ENCODE results near the gene NUP133. TPM values are rescaled to one million over a fixed set of nuclear protein-coding genes. Genes with fewer than 3 reads are reported as not detected.

The NUP133 gene
- total and polyA plus RNA-seq, 7 experiments from 2014 or later = 19.4 to 45.8 (median 35.8) TPM

DNA sequence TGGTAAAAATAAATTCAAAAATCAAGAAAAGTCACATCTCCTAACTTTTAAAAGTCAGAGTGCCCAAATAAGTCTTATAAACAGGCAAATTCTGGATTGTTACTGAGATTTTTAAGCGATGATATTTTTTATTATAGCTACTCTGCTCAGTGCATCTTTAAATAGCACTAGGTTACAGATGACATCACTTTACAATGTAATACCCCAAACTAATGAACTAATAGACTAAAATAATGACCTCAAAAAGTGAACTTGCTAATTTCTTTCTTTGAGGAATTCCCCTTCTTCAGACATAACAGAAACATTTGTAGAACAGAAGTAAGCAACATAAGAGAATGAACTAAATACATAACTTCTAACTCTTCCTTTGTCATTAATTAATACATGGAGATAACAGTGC is 41.3 kb downstream of the NUP133 start:
- intact Hi-C loops (cut with micrococcal nuclease) = no loop called here
- ATAC-seq = no peak
- Histone ChIP-seq H3K27me3 (ENCODE audit: control insufficient read depth in 2 of 2, insufficient read depth in 2 of 2, low read length in 2 of 2) (no peaks in the 10 kb centered on the region), H3K36me3 (ENCODE audit: control insufficient read depth in 2 of 3, insufficient read depth in 3 of 3, low read length in 3 of 3) (peaks cover 19 to 89% (median 28%) of the 10 kb centered on the region in 3 experiments), H3K4me1 (ENCODE audit: control insufficient read depth in 2 of 2, insufficient read depth in 2 of 2, low read length in 2 of 2) (no peaks in the 10 kb centered on the region), H3K4me3 (ENCODE audit: low read length) (no peak overlapping the region), H3K27ac (ENCODE audit: low read depth, low read length) (no peak overlapping the region), H3K9me3 (ENCODE audit: control insufficient read depth in 2 of 3, low read length in 3 of 3) (no peaks in the 10 kb centered on the region)
- Mint-ChIP-seq H3K4me3 (no peak overlapping the region), H3K36me3 (peaks cover 18 to 75% (median 59%) of the 10 kb centered on the region in 5 donors), H3K27me3 (no peaks in the 10 kb centered on the region), H3K27ac (peak overlapping the region in 1 of 9 donors; percentile 45), H3K9me3 (no peaks in the 10 kb centered on the region), H3K4me1 (peaks cover 0 to 4% (median 0%) of the 10 kb centered on the region in 7 donors)
- ChIA-PET POLR2A (no interaction called here), CTCF (interaction anchor here (1.2 kb wide), 1 partner anchor 212 kb away, joined by 3 read pairs; no protein-coding TSS in a partner anchor)
- no peak for DNase-seq

DNA sequence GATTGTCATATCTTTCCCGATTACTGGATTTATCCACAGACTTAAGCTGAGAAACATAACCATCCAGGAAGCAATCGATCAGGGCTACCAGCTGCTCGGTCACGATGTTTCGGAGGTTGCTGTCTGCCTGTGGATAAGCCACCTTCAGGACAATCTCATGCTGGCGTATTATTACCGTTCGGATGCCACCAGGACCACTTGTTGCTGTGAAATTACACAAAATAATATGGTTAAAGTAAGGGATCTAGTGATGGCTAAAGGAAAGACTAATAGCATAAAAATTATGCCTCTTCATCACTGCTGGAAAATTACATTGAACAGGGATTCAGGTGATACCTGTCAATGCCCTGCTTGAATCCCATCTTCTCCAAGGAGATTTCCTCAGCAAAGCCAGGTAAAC is 43.5 kb downstream of the NUP133 start:
- H3K27ac Mint-ChIP-seq = no peak overlapping the region
- ATAC-seq (no peak), DNase-seq (no peak)
- no peak overlapping the region for H3K4me3 Mint-ChIP-seq
- CTCF ChIA-PET = no interaction called here
- no peaks in the 10 kb centered on the region for H3K27me3 Mint-ChIP-seq
- Histone ChIP-seq H3K4me3 (ENCODE audit: low read length) (no peak overlapping the region), H3K4me1 (ENCODE audit: control insufficient read depth in 2 of 2, insufficient read depth in 2 of 2, low read length in 2 of 2) (no peaks in the 10 kb centered on the region), H3K27ac (ENCODE audit: low read depth, low read length) (no peak overlapping the region), H3K27me3 (ENCODE audit: control insufficient read depth in 2 of 2, insufficient read depth in 2 of 2, low read length in 2 of 2) (no peaks in the 10 kb centered on the region), H3K9me3 (ENCODE audit: control insufficient read depth in 2 of 3, low read length in 3 of 3) (no peaks in the 10 kb centered on the region), H3K36me3 (ENCODE audit: control insufficient read depth in 2 of 3, insufficient read depth in 3 of 3, low read length in 3 of 3) (peaks cover 19 to 90% (median 26%) of the 10 kb centered on the region in 3 experiments)
- POLR2A ChIA-PET = no interaction called here
- intact Hi-C loops (cut with micrococcal nuclease) = no loop called here
- peaks cover 18 to 75% (median 53%) of the 10 kb centered on the region in 5 donors for H3K36me3 Mint-ChIP-seq
- H3K4me1 Mint-ChIP-seq = peaks cover 0 to 4% (median 0%) of the 10 kb centered on the region in 7 donors
- no peaks in the 10 kb centered on the region for H3K9me3 Mint-ChIP-seq

DNA sequence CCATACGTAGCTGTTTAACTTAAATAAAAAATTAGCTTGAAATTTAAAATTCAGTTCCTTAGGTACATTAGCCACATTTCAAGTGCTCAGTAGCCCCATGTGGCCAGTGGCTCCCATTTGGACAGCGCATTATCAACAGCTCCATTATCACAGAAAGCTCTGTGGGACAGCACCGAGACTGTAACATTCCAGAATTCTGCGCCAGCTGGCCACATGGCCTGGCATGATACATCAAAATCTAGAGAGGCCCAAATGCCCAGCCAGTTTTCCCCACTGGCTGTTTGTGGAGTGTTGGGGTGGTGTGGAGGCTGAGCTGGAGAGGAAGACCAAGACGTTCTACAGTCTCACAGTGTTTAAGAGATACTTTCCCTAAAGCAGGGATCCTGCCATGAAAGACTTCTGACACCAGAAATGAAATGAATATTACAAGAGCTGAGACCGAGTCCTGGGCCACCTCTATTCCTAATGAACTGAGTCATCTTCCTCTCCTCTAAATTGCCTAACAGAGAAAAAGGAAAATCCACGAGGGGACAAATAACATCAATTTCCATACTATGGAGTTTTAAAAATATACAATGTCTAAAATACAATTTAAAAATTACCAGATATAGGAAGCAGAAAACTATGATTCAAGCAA is 47.0 kb downstream of the NUP133 start:
- Mint-ChIP-seq H3K27me3 (no peaks in the 10 kb centered on the region), H3K4me1 (peaks cover 0 to 3% (median 0%) of the 10 kb centered on the region in 7 donors), H3K9me3 (no peaks in the 10 kb centered on the region), H3K36me3 (peaks cover 19 to 72% (median 55%) of the 10 kb centered on the region in 5 donors), H3K27ac (no peak overlapping the region), H3K4me3 (no peak overlapping the region)
- Histone ChIP-seq H3K4me3 (ENCODE audit: low read length) (no peak overlapping the region), H3K36me3 (ENCODE audit: control insufficient read depth in 2 of 3, insufficient read depth in 3 of 3, low read length in 3 of 3) (peaks cover 20 to 84% (median 42%) of the 10 kb centered on the region in 3 experiments), H3K27ac (ENCODE audit: low read depth, low read length) (no peak overlapping the region), H3K27me3 (ENCODE audit: control insufficient read depth in 2 of 2, insufficient read depth in 2 of 2, low read length in 2 of 2) (no peaks in the 10 kb centered on the region), H3K9me3 (ENCODE audit: control insufficient read depth in 2 of 3, low read length in 3 of 3) (no peaks in the 10 kb centered on the region), H3K4me1 (ENCODE audit: control insufficient read depth in 2 of 2, insufficient read depth in 2 of 2, low read length in 2 of 2) (no peaks in the 10 kb centered on the region)
- no peak for ATAC-seq
- ChIA-PET POLR2A (no interaction called here), CTCF (no interaction called here)
- no peak for DNase-seq
- intact Hi-C loops (cut with micrococcal nuclease) = no loop called here

DNA sequence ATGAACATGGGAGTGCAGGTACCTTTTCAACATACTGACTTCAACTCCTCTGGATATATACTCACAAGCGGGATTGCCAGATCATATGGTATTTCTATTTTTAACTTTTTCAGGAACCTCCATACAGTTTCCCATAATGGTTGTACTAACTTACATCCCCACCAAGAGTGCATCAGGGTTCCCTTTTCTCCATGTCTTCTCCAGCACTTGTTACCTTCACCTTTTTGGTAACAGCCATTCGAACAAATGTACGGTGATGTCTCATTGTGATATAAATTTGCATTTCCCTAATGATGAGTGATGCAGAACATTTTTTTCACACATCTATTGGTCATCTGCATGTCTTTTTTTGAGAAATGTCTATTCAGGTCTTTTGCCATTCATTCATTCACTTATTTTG is 48.3 kb downstream of the NUP133 start:
- CTCF ChIA-PET = interaction anchor here (0.6 kb wide), 1 partner anchor 622 kb away, joined by 3 read pairs; no protein-coding TSS in a partner anchor
- Mint-ChIP-seq H3K27me3 (no peaks in the 10 kb centered on the region), H3K4me3 (no peak overlapping the region), H3K4me1 (peaks cover 0 to 3% (median 0%) of the 10 kb centered on the region in 7 donors), H3K36me3 (peaks cover 14 to 70% (median 49%) of the 10 kb centered on the region in 5 donors), H3K9me3 (no peaks in the 10 kb centered on the region), H3K27ac (no peak overlapping the region)
- H3K27me3 ChIP-seq (ENCODE audit: control insufficient read depth in 2 of 2, insufficient read depth in 2 of 2, low read length in 2 of 2) = no peaks in the 10 kb centered on the region
- no peak for ATAC-seq
- no peaks in the 10 kb centered on the region for H3K9me3 ChIP-seq (ENCODE audit: control insufficient read depth in 2 of 3, low read length in 3 of 3)
- H3K4me1 ChIP-seq (ENCODE audit: control insufficient read depth in 2 of 2, insufficient read depth in 2 of 2, low read length in 2 of 2) = no peaks in the 10 kb centered on the region
- intact Hi-C loops (cut with micrococcal nuclease) = no loop called here
- POLR2A ChIA-PET = no interaction called here
- H3K36me3 ChIP-seq (ENCODE audit: control insufficient read depth in 2 of 3, insufficient read depth in 3 of 3, low read length in 3 of 3) = peaks cover 17 to 82% (median 34%) of the 10 kb centered on the region in 3 experiments
- H3K4me3 ChIP-seq (ENCODE audit: low read length) = no peak overlapping the region
- no peak overlapping the region for H3K27ac ChIP-seq (ENCODE audit: low read depth, low read length)
- DNase-seq = no peak

DNA sequence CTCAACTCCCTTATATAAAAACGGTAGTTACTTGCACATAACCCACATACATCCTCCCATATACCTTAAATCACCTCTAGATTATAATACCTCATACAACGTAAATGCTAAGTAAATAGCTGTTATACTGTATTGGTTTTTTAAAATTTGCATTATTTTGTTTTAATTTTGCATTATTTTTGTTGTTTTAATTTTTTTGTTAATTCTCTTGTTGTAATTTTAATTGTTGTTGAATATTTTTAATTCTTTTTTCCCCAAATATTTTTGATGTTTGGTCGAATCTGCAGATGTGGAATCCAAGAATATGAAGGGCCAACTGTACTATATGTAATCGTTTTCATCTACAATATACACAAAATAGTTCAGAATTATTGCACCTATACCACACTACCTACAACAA is 50.7 kb downstream of the NUP133 start:
- Mint-ChIP-seq H3K4me3 (no peak overlapping the region), H3K36me3 (peaks cover 5 to 57% (median 38%) of the 10 kb centered on the region in 5 donors), H3K27me3 (no peaks in the 10 kb centered on the region), H3K9me3 (no peaks in the 10 kb centered on the region), H3K27ac (no peak overlapping the region), H3K4me1 (peaks cover 0 to 3% (median 0%) of the 10 kb centered on the region in 7 donors)
- no peak overlapping the region for H3K27ac ChIP-seq (ENCODE audit: low read depth, low read length)
- DNase-seq (no peak), ATAC-seq (no peak)
- no peak overlapping the region for H3K4me3 ChIP-seq (ENCODE audit: low read length)
- ChIA-PET CTCF (no interaction called here), POLR2A (no interaction called here)
- no peaks in the 10 kb centered on the region for H3K4me1 ChIP-seq (ENCODE audit: control insufficient read depth in 2 of 2, insufficient read depth in 2 of 2, low read length in 2 of 2)
- intact Hi-C loops (cut with micrococcal nuclease) = no loop called here
- H3K27me3 ChIP-seq (ENCODE audit: control insufficient read depth in 2 of 2, insufficient read depth in 2 of 2, low read length in 2 of 2) = no peaks in the 10 kb centered on the region
- peaks cover 14 to 72% (median 23%) of the 10 kb centered on the region in 3 experiments for H3K36me3 ChIP-seq (ENCODE audit: control insufficient read depth in 2 of 3, insufficient read depth in 3 of 3, low read length in 3 of 3)
- H3K9me3 ChIP-seq (ENCODE audit: control insufficient read depth in 2 of 3, low read length in 3 of 3) = no peaks in the 10 kb centered on the region

DNA sequence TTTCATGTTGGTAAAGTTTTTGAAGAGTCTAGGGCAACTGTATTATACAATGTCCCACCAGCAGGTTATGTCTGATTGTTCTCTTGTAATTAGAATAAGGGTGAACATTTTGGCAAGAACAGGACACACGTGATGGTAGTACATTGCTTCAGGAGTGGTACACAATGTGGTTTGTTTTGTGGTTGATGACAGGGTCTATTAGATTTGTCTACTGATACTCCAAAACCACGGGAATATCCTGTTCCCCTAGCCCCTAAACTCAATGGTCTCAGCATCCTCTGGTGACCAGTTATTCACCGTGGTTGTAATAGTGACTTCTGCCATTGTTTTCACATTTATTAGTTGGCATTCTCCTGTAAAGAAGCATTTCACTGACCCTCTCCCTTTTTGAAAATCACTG is 52.1 kb downstream of the NUP133 start:
- Histone ChIP-seq H3K4me1 (ENCODE audit: control insufficient read depth in 2 of 2, insufficient read depth in 2 of 2, low read length in 2 of 2) (no peaks in the 10 kb centered on the region), H3K4me3 (ENCODE audit: low read length) (no peak overlapping the region), H3K9me3 (ENCODE audit: control insufficient read depth in 2 of 3, low read length in 3 of 3) (no peaks in the 10 kb centered on the region), H3K36me3 (ENCODE audit: control insufficient read depth in 2 of 3, insufficient read depth in 3 of 3, low read length in 3 of 3) (peaks cover 14 to 69% (median 23%) of the 10 kb centered on the region in 3 experiments), H3K27me3 (ENCODE audit: control insufficient read depth in 2 of 2, insufficient read depth in 2 of 2, low read length in 2 of 2) (no peaks in the 10 kb centered on the region), H3K27ac (ENCODE audit: low read depth, low read length) (no peak overlapping the region)
- ChIA-PET POLR2A (interaction anchor here (0.7 kb wide), 1 partner anchor 178 kb away, joined by 3 read pairs; no protein-coding TSS in a partner anchor), CTCF (no interaction called here)
- DNase-seq (no peak), ATAC-seq (no peak)
- no peaks in the 10 kb centered on the region for H3K27me3 Mint-ChIP-seq
- no peak overlapping the region for H3K4me3 Mint-ChIP-seq
- H3K4me1 Mint-ChIP-seq = peaks cover 0 to 3% (median 0%) of the 10 kb centered on the region in 7 donors
- H3K9me3 Mint-ChIP-seq = no peaks in the 10 kb centered on the region
- peak overlapping the region in 2 of 9 donors; percentile 26 to 40 for H3K27ac Mint-ChIP-seq
- intact Hi-C loops (cut with micrococcal nuclease) = no loop called here
- H3K36me3 Mint-ChIP-seq = peaks cover 5 to 52% (median 30%) of the 10 kb centered on the region in 5 donors

DNA sequence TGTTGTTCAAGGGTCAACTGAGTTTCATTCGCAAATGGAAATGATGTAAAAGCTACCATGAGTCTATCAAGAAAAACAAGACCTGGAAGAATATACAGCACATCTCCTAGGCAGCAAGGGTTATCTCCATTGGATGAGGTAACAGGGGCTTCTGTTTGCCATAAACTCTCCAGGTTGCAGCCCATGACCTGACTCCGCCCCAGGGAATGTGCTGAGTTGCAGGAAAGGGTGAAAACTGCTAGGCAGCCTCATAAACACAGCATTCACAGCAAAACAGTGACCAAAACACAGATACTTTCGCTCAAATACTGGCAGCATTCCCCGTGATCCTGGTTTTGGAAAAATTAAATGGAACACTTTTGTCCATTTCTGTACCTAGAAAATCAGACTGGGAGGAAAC is 54.1 kb downstream of the NUP133 start:
- no peak for ATAC-seq
- H3K36me3 Mint-ChIP-seq = peaks cover 0 to 43% (median 23%) of the 10 kb centered on the region in 5 donors

More for the DNA sequence above, 54.1 kb downstream of the NUP133 start:
- intact Hi-C loops (cut with micrococcal nuclease) = no loop called here
- CTCF ChIA-PET = no interaction called here
- H3K27me3 Mint-ChIP-seq = no peaks in the 10 kb centered on the region
- no peak overlapping the region for H3K27ac Mint-ChIP-seq
- Histone ChIP-seq H3K4me3 (ENCODE audit: low read length) (no peak overlapping the region), H3K36me3 (ENCODE audit: control insufficient read depth in 2 of 3, insufficient read depth in 3 of 3, low read length in 3 of 3) (peaks cover 5 to 60% (median 17%) of the 10 kb centered on the region in 3 experiments), H3K27me3 (ENCODE audit: control insufficient read depth in 2 of 2, insufficient read depth in 2 of 2, low read length in 2 of 2) (no peaks in the 10 kb centered on the region), H3K9me3 (ENCODE audit: control insufficient read depth in 2 of 3, low read length in 3 of 3) (no peaks in the 10 kb centered on the region), H3K27ac (ENCODE audit: low read depth, low read length) (no peak overlapping the region), H3K4me1 (ENCODE audit: control insufficient read depth in 2 of 2, insufficient read depth in 2 of 2, low read length in 2 of 2) (no peaks in the 10 kb centered on the region)
- no peak for DNase-seq
- H3K4me3 Mint-ChIP-seq = no peak overlapping the region
- POLR2A ChIA-PET = no interaction called here
- peaks cover 0 to 3% (median 0%) of the 10 kb centered on the region in 7 donors for H3K4me1 Mint-ChIP-seq
- no peaks in the 10 kb centered on the region for H3K9me3 Mint-ChIP-seq
